HG03342 (cell line): Measurements from ENCODE around the gene CRB2.
"Not testable (repeated sequence)": the region's sequence is repeated elsewhere in the genome, so short reads cannot be mapped to it uniquely, and the experiment has no call there.

Experiments
- ATAC-seq: cut with Tn5 transposase; IDR thresholded peaks from one replicate; pipeline ENCODE4 v1.9.1; 2021; ENCODE audit warnings: mild to moderate bottlenecking, moderate library complexity; ENCODE audit not compliant: unreplicated experiment

CRB2 gene

GRCh38 chr9:123327697-123328100, 28.3 kb upstream of the CRB2 start:
- no peak for ATAC-seq

- ATAC-seq, result no peak
These were observed 26.6 kb upstream of the CRB2 start for GRCh38 chr9:123329329-123329955.

GRCh38 chr9:123331346-123332060, 24.5 kb upstream of the CRB2 start:
- no peak for ATAC-seq

- not testable (repeated sequence) for ATAC-seq
These were observed 22.8 kb upstream of the CRB2 start for GRCh38 chr9:123333058-123333669.

- ATAC-seq, result no peak
These were observed 21.4 kb upstream of the CRB2 start for GRCh38 chr9:123334639-123335038.

- ATAC-seq, result no peak
These were observed 20.6 kb upstream of the CRB2 start for GRCh38 chr9:123335193-123335985.

- no peak for ATAC-seq
These were observed 20.0 kb upstream of the CRB2 start for GRCh38 chr9:123335986-123336329.

GRCh38 chr9:123336449-123336848, 19.5 kb upstream of the CRB2 start:
- ATAC-seq, result no peak

- ATAC-seq, result no peak
These were observed 19.0 kb upstream of the CRB2 start for GRCh38 chr9:123336959-123337358.

GRCh38 chr9:123337971-123338370, 18.0 kb upstream of the CRB2 start:
- ATAC-seq, result no peak

GRCh38 chr9:123338710-123339665, 17.0 kb upstream of the CRB2 start:
- ATAC-seq, result peak; percentile 61

- peak; percentile 40 for ATAC-seq
These were observed 16.1 kb upstream of the CRB2 start for GRCh38 chr9:123339666-123340510.

GRCh38 chr9:123341816-123342215, 14.2 kb upstream of the CRB2 start:
- ATAC-seq, result no peak

- ATAC-seq, result no peak
These were observed 13.8 kb upstream of the CRB2 start for GRCh38 chr9:123342247-123342646.

GRCh38 chr9:123343443-123344191, 12.4 kb upstream of the CRB2 start:
- peak; percentile 29 for ATAC-seq

GRCh38 chr9:123344192-123344949, 11.6 kb upstream of the CRB2 start:
- no peak for ATAC-seq

- ATAC-seq, result no peak
These were observed 10.4 kb upstream of the CRB2 start for GRCh38 chr9:123345567-123345955.

- no peak for ATAC-seq
These were observed 10.0 kb upstream of the CRB2 start for GRCh38 chr9:123346026-123346425.
